OCI-LY3 (cell line): ENCODE data around the gene IL16.

ENCODE experiments used
- CTCF ChIP-seq: fragments of 200-600, 300-600 bp; sonication (generic); IDR thresholded peaks from 2 replicates; pipeline ENCODE4 v1.5.1; 2014; ENCODE audit warnings: antibody characterized with exemption, low read length, low read depth
- EZH2phosphoT487 ChIP-seq: fragments of 200-600 bp; shearing (Covaris generic); IDR thresholded peaks from 2 replicates; pipeline ENCODE4 v1.6.1; 2018; ENCODE audit warnings: antibody characterized with exemption, mixed run types, low read depth

GRCh38 chr15:81303244-81304225, 106.9 kb downstream of the IL16 start:
- no peak for TF ChIP-seq CTCF
- no peak for TF ChIP-seq EZH2phosphoT487
